DND-41 (cell line): ENCODE data around the gene SND1.

Experiments
- CTCF ChIP-seq: IDR thresholded peaks from 2 replicates; pipeline ENCODE4 v1.5.1; 2012; ENCODE audit warnings: borderline replicate concordance, low read length, moderate library complexity, mild to moderate bottlenecking; ENCODE audit not compliant: poor library complexity, severe bottlenecking; ENCODE audit errors: extremely low read depth
- EZH2 ChIP-seq: IDR thresholded peaks from 3 replicates; pipeline ENCODE4 v1.6.1; 2012; ENCODE audit warnings: borderline replicate concordance, low read depth, mild to moderate bottlenecking, moderate library complexity, low read length, inconsistent platforms; ENCODE audit not compliant: severe bottlenecking

GRCh38 chr7:127831318-127832219 is 179.6 kb downstream of the SND1 start:
- TF ChIP-seq EZH2: no peak
- TF ChIP-seq CTCF: no peak
